Activated CD4-positive, alpha-beta T cell treated with anti-CD3 and anti-CD28 coated beads, Interleukin-2, Interleukin-6, amounts not matched to agents 100 ng/mL and 50 ng/mL, durations not matched to agents 16 hours and 8 hours (primary cell): ENCODE data around the gene PSMD2.
A peak's percentile ranks its signal among the peaks of the same experiment; 100 is the strongest.
"Not testable (repeated sequence)": the region's sequence is repeated elsewhere in the genome, so short reads cannot be mapped to it uniquely, and the experiment has no call there.

ENCODE experiments used
- DNase-seq: peaks from one replicate; pipeline ENCODE4 v3.0.0-alpha.2; 2020

PSMD2 gene

GRCh38 chr3:184321666-184322065 is 22.6 kb downstream of the PSMD2 start:
- no peak for DNase-seq

- no peak for DNase-seq
These were observed 23.9 kb downstream of the PSMD2 start for GRCh38 chr3:184322731-184323487.

- no peak for DNase-seq
These were observed 24.7 kb downstream of the PSMD2 start for GRCh38 chr3:184323696-184324095.

GRCh38 chr3:184325269-184325668 is 26.2 kb downstream of the PSMD2 start:
- no peak for DNase-seq

GRCh38 chr3:184325715-184326369 is 26.8 kb downstream of the PSMD2 start:
- no peak for DNase-seq

GRCh38 chr3:184327171-184327570 is 28.1 kb downstream of the PSMD2 start:
- DNase-seq = no peak

GRCh38 chr3:184328516-184328915 is 29.5 kb downstream of the PSMD2 start:
- no peak for DNase-seq

- DNase-seq = no peak
These were observed 33.5 kb downstream of the PSMD2 start for GRCh38 chr3:184332370-184333090.

GRCh38 chr3:184333190-184333589 is 34.1 kb downstream of the PSMD2 start:
- DNase-seq = no peak

GRCh38 chr3:184333700-184334099 is 34.7 kb downstream of the PSMD2 start:
- DNase-seq = no peak

- peak; percentile 52 for DNase-seq
These were observed 35.6 kb downstream of the PSMD2 start for GRCh38 chr3:184334470-184335158.

- DNase-seq = no peak
These were observed 36.2 kb downstream of the PSMD2 start for GRCh38 chr3:184335291-184335660.

- DNase-seq = peak; percentile 91
These were observed 36.9 kb downstream of the PSMD2 start for GRCh38 chr3:184335661-184336546.

- no peak for DNase-seq
These were observed 37.7 kb downstream of the PSMD2 start for GRCh38 chr3:184336547-184337398.

GRCh38 chr3:184337399-184337714 is 38.3 kb downstream of the PSMD2 start, which contains the start of gene FAM131A:
Gene FAM131A (plus strand): TSS chr3:184337600. CDS start chr3:184337631, 31 bp downstream.
- no peak for DNase-seq

GRCh38 chr3:184337981-184338380 is 38.9 kb downstream of the PSMD2 start:
- DNase-seq = no peak

GRCh38 chr3:184338511-184338945 is 39.5 kb downstream of the PSMD2 start:
- DNase-seq = no peak

- no peak for DNase-seq
These were observed 40.0 kb downstream of the PSMD2 start for GRCh38 chr3:184339001-184339400.

- DNase-seq = not testable (repeated sequence)
These were observed 40.6 kb downstream of the PSMD2 start for GRCh38 chr3:184339451-184340135.

GRCh38 chr3:184341925-184342324 is 42.9 kb downstream of the PSMD2 start:
- no peak for DNase-seq
